Parathyroid adenoma (tissue), 2 donors: ENCODE data around the gene ANK3.

Source experiments
- H2AFZ ChIP-seq: fragments of 300-600 bp; sonication (generic); one replicate; pipeline ENCODE4 v1.7.0; 2017; ENCODE audit warnings: antibody characterized with exemption, mild to moderate bottlenecking
- H3K27ac ChIP-seq: fragments of 300-600 bp; sonication (generic); one replicate; pipeline ENCODE4 v1.7.0; 2017
- H3K27me3 ChIP-seq: fragments of 300-600 bp; sonication (generic); one replicate; pipeline ENCODE4 v1.7.0; 2017; ENCODE audit warnings: low read length; ENCODE audit not compliant: control insufficient read depth, insufficient read depth
- H3K36me3 ChIP-seq: fragments of 300-600 bp; sonication (generic); one replicate; pipeline ENCODE4 v1.7.0; 2017; ENCODE audit warnings: low read length; ENCODE audit not compliant: control insufficient read depth, insufficient read depth
- H3K4me1 ChIP-seq: fragments of 300-600 bp; sonication (generic); one replicate; pipeline ENCODE4 v1.7.0; 2017; ENCODE audit warnings: control low read depth
- H3K4me2 ChIP-seq: fragments of 300-600 bp; sonication (generic); one replicate; pipeline ENCODE4 v1.7.0; 2017; ENCODE audit warnings: low read length
- H3K4me3 ChIP-seq: fragments of 300-600 bp; sonication (generic); one replicate; pipeline ENCODE4 v1.7.0; 2017; ENCODE audit warnings: low read depth, low read length
- H3K79me2 ChIP-seq: fragments of 300-600 bp; sonication (generic); one replicate; pipeline ENCODE4 v1.7.0; 2017; ENCODE audit warnings: control low read depth
- H3K9ac ChIP-seq: fragments of 300-600 bp; sonication (generic); one replicate; pipeline ENCODE4 v1.7.0; 2017; ENCODE audit warnings: mild to moderate bottlenecking
- H3K9me3 ChIP-seq: fragments of 300-600 bp; sonication (generic); one replicate; pipeline ENCODE4 v1.7.0; 2017; ENCODE audit warnings: low read length; ENCODE audit not compliant: control insufficient read depth
- TF ChIP-seq, protein P1 (sequence below): fragments of 300-600 bp; sonication (generic); IDR thresholded peaks from one replicate; pipeline ENCODE4 v1.7.0; 2017; ENCODE audit warnings: antibody characterized with exemption, mild to moderate bottlenecking
- donor health status: primary hyperparathyroidism.

The ANK3 gene

DNA sequence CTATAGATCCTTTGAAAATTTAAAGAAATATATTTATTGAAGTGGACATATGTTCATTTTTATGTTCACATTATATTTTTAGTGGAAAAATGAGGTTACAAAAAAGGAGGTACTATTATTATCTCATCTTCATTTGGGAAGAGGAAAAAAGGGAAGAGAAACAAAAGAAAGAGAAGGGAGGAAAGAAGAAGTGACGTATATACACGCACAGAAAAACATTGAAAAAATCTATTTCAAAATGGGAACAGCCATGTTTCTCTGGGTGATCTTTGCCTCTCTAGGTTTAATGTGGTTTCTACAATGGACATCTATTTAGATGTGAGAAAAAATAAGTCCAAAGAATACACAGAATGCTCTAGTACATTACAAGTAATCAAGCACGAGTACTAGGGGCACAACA is 14.8 kb downstream of the ANK3 start:
- Histone ChIP-seq H2AFZ (no peak overlapping the region), H3K9ac (no peak overlapping the region), H3K36me3 (no peaks in the 10 kb centered on the region), H3K9me3 (no peaks in the 10 kb centered on the region), H3K27ac (no peak overlapping the region), H3K4me2 (no peak overlapping the region), H3K4me1 (no peaks in the 10 kb centered on the region), H3K79me2 (no peaks in the 10 kb centered on the region), H3K27me3 (no peaks in the 10 kb centered on the region), H3K4me3 (no peak overlapping the region)
- TF ChIP-seq, protein P1, sequence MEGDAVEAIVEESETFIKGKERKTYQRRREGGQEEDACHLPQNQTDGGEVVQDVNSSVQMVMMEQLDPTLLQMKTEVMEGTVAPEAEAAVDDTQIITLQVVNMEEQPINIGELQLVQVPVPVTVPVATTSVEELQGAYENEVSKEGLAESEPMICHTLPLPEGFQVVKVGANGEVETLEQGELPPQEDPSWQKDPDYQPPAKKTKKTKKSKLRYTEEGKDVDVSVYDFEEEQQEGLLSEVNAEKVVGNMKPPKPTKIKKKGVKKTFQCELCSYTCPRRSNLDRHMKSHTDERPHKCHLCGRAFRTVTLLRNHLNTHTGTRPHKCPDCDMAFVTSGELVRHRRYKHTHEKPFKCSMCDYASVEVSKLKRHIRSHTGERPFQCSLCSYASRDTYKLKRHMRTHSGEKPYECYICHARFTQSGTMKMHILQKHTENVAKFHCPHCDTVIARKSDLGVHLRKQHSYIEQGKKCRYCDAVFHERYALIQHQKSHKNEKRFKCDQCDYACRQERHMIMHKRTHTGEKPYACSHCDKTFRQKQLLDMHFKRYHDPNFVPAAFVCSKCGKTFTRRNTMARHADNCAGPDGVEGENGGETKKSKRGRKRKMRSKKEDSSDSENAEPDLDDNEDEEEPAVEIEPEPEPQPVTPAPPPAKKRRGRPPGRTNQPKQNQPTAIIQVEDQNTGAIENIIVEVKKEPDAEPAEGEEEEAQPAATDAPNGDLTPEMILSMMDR: no peak

DNA sequence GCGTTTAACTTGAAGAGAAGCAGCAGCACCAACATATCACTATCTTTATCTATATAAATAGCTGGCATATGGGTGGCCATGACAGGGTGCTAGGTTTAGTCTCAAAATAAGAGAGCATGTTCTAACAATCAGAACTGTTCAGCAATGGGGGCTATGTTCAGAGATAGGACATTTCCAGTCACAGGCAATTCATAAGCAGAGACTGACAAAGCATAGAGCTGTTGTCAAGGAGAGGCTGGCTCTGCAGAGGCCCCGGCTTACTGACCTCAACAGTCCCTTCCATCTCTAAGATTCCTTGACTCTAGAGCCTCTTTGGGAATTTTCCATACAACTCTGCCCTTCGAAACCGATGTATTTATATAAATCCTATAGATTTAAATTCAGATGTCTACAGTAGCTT is 17.2 kb downstream of the ANK3 start:
- no peak overlapping the region for H2AFZ ChIP-seq
- H3K79me2 ChIP-seq: no peaks in the 10 kb centered on the region
- H3K9ac ChIP-seq: no peak overlapping the region
- TF ChIP-seq, protein P1: no peak
- H3K9me3 ChIP-seq: no peaks in the 10 kb centered on the region
- H3K4me1 ChIP-seq: no peaks in the 10 kb centered on the region
- H3K36me3 ChIP-seq: no peaks in the 10 kb centered on the region
- no peak overlapping the region for H3K4me2 ChIP-seq
- no peak overlapping the region for H3K27ac ChIP-seq
- no peak overlapping the region for H3K4me3 ChIP-seq
- H3K27me3 ChIP-seq: no peaks in the 10 kb centered on the region

DNA sequence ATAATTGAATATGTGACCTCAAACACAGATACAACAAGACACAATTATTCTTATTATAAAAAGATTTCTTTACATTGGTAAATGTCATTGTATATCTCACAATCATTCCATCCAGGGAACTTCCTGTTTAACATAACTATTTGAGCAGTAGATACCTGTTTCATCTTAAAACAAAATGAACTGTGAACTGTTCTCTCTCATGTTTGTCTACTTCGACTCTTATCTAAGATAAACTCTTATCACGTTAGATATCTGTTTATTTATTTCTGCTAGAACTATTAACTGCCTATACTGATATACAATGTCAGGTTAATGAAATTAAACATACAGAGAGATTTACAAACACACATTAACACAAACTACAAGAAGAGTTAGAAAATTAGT is 20.1 kb downstream of the ANK3 start:
- Histone ChIP-seq H3K36me3 (no peaks in the 10 kb centered on the region), H3K4me1 (no peaks in the 10 kb centered on the region), H3K79me2 (no peaks in the 10 kb centered on the region), H3K4me2 (no peak overlapping the region), H3K9ac (no peak overlapping the region), H2AFZ (no peak overlapping the region), H3K4me3 (no peak overlapping the region), H3K27ac (no peak overlapping the region), H3K27me3 (no peaks in the 10 kb centered on the region), H3K9me3 (no peaks in the 10 kb centered on the region)
- TF ChIP-seq, protein P1: no peak

DNA sequence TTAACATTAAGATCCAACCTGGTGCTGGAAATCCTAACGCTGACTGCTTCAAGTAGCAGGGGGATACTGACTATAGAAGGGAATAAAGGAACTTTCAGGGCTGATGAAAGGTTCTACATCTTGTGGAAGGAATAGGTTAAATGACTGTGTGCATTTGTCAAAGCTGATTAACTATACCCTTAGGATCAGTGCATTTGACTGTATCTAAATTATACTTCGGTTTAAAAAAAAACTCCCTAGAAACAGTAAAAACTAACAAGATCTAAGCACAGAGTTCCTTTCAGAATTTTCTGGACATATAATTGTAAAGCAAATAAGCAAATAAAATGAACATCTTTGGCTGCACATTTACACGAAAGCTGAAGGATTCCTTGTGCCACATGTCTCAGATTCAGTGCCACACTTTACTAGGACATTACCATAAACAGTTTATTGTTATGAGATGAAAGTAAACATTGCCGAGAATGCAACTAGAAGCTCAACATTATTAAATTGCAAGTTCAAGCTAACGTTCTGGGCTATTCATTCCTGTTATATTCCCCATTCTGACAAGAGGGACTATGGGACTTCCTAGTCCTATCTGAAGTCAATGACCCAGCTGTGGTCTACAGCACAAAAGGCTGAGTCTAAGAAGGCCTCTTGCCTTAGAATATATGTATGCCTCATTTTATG is 20.7 kb downstream of the ANK3 start:
- Histone ChIP-seq H3K27ac (no peak overlapping the region), H3K4me2 (no peak overlapping the region), H3K27me3 (no peaks in the 10 kb centered on the region), H3K9me3 (no peaks in the 10 kb centered on the region), H3K4me3 (no peak overlapping the region), H3K79me2 (no peaks in the 10 kb centered on the region), H3K36me3 (no peaks in the 10 kb centered on the region), H2AFZ (no peak overlapping the region), H3K4me1 (no peaks in the 10 kb centered on the region), H3K9ac (no peak overlapping the region)
- TF ChIP-seq, protein P1: no peak

DNA sequence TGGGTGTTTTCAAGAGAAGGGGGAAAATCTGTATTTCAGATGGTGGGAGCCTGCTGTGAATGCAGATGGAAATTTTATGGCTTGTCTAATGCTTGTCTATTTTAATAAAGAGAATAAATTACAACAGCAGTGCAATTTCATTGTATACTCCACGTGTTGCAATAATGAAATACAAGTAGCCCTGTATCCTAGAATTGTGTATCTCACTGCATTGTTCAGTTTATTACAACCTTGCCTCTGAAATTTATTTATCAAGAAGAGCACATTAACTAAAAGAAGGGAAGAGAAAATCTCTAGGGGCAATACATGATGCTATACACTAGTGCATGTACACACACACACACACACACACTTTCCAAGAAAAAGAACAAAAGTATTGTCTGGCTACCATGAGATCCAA is 21.8 kb downstream of the ANK3 start:
- H3K79me2 ChIP-seq: no peaks in the 10 kb centered on the region
- H3K27me3 ChIP-seq: no peaks in the 10 kb centered on the region
- no peak overlapping the region for H3K4me2 ChIP-seq
- no peaks in the 10 kb centered on the region for H3K4me1 ChIP-seq
- no peak overlapping the region for H3K4me3 ChIP-seq
- H3K27ac ChIP-seq: no peak overlapping the region
- no peak overlapping the region for H2AFZ ChIP-seq
- H3K9me3 ChIP-seq: no peaks in the 10 kb centered on the region
- H3K36me3 ChIP-seq: no peaks in the 10 kb centered on the region
- TF ChIP-seq, protein P1: no peak
- no peak overlapping the region for H3K9ac ChIP-seq
